SK-N-MC (cell line): ENCODE measurements around the gene MMP2.

ENCODE experiments used
- DNase-seq: peaks from one replicate; pipeline ENCODE4 v3.0.0-alpha.2; 2011; ENCODE audit warnings: low read depth, low spot score
- H3K27ac ChIP-seq: fragments of 200-600 bp; sonication (generic); 2 replicates; pipeline ENCODE4 v1.5.1; 2016; ENCODE audit warnings: mixed run types
- H3K36me3 ChIP-seq: fragments of 200-600 bp; sonication (generic); 2 replicates; pipeline ENCODE4 v1.6.1; 2017; ENCODE audit warnings: antibody characterized with exemption, low read length, mixed read lengths; ENCODE audit not compliant: insufficient read depth
- H3K4me3 ChIP-seq: fragments of 200-600 bp; sonication (generic); 2 replicates; pipeline ENCODE4 v1.5.1; 2016
- H3K9ac ChIP-seq: fragments of 200-600 bp; sonication (generic); 2 replicates; pipeline ENCODE4 v1.8.0; 2017; ENCODE audit warnings: mixed run types, mixed read lengths; ENCODE audit not compliant: insufficient read length
- H3K9me3 ChIP-seq: fragments of 200-600 bp; sonication (generic); 2 replicates; pipeline ENCODE4 v1.6.1; 2017; ENCODE audit warnings: low read depth, mild to moderate bottlenecking, antibody characterized with exemption, low read length, moderate library complexity, mixed read lengths
- EZH2 ChIP-seq: fragments of 200-600 bp; sonication (generic); IDR thresholded peaks from one replicate; pipeline ENCODE4 v1.6.1; 2017; ENCODE audit warnings: antibody characterized with exemption
- FOXP2 ChIP-seq: optimal IDR thresholded peaks from 2 replicates; pipeline ENCODE3; 2011; ENCODE audit warnings: mild to moderate bottlenecking, moderate library complexity; ENCODE audit not compliant: insufficient read depth; ENCODE audit errors: extremely low read length, control extremely low read depth
- POLR2AphosphoS5 ChIP-seq: IDR thresholded peaks from 2 replicates; pipeline ENCODE4 v1.6.1; 2012; ENCODE audit warnings: mild to moderate bottlenecking, low read depth, low read length, borderline replicate concordance

Gene MMP2

GRCh38 chr16:55473587-55473986 lies 5.4 kb upstream of the MMP2 start:
- Histone ChIP-seq H3K9ac (no peak overlapping the region), H3K9me3 (no peaks in the 10 kb centered on the region), H3K36me3 (no peaks in the 10 kb centered on the region), H3K27ac (no peak overlapping the region), H3K4me3 (no peak overlapping the region)
- TF ChIP-seq POLR2AphosphoS5: no peak
- TF ChIP-seq EZH2: no peak
- TF ChIP-seq FOXP2: no peak
- DNase-seq: no peak

DNA sequence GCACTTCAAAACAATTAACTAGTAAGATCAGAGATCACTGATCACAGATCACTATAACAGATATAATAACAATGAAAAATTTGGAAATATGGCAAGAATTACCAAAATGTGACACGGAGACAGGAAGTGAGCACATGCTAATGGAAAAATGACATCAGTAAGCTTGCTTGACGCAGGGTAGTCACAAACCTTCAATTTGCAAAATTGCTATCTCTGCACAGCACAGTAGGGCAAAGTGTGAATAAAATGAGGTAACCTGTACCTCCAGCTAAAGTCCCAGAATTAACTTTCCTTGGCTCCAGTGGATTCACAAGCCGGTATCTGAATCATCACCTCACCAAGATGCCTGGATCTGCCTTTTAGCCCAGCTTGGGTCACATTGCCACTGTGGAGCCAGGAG lies 4.2 kb upstream of the MMP2 start:
- Histone ChIP-seq H3K9me3 (no peaks in the 10 kb centered on the region), H3K27ac (no peak overlapping the region), H3K36me3 (no peaks in the 10 kb centered on the region), H3K4me3 (no peak overlapping the region), H3K9ac (no peak overlapping the region)
- TF ChIP-seq FOXP2 (no peak), POLR2AphosphoS5 (no peak), EZH2 (no peak)
- no peak for DNase-seq

DNA sequence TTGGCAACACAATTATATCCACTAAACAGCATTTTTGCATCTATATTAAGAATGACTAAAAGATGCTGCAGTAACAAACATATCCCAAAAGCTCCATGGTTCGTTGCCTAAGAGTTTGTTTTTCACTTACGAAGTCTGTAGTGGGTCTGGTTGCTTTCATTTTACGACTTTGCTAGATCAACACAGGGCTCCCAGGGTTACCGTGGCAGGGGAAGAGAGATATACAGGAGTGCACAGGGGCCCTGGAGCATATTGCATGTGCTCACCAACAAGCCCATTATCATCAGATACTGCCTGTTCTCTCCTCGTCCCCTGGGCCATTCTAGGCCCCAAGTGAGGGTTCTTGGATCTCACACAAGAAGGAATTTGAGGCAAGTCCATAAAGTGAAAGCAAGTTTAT lies 3.1 kb upstream of the MMP2 start:
- H3K9ac ChIP-seq: no peak overlapping the region
- TF ChIP-seq POLR2AphosphoS5 (no peak), FOXP2 (no peak), EZH2 (no peak)
- H3K9me3 ChIP-seq: no peaks in the 10 kb centered on the region
- no peak overlapping the region for H3K4me3 ChIP-seq
- no peaks in the 10 kb centered on the region for H3K36me3 ChIP-seq
- H3K27ac ChIP-seq: no peak overlapping the region
- DNase-seq: no peak

DNA sequence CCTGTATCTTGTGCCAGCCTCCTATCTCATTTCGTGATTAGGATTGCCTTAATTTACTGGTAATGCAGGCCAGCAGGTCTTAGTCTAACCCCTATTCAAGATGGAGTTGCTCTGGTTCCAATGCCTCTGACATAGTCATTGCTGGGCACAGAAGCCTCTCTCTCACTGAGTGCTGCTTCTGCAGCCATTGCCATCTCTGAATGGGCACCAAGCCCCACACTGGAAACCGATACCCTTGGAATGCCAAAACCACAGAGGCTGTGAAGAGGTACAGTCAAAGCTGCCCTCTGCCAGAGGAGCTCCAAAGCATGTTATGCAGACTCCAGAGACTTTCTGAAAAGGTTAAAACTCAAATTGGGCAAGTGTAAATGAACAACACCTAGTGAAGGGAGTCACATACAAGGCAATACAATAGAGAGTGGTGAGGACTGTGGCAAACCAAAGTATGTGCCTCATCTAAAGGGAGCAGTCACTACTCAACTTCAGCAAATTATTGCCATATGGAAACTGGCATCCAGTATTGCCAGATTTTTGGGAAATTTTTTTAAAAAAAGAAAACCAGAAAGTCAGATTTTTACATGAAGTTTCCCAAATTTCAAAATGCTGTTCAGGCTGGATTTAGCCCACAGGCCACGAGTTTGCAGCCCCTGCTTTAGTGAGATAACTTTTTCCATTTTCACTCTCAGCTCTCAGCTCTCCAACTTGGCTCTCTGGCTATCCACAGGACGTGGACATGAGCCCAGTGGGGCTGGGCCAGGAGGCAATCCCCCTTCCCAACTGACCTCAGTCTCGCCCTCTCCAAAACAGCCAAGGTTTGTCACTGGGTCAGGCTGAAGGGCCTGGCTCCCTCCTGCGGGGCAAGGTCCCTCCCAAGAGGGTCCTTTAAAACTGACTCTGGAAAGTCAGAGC lies 2.1 kb upstream of the MMP2 start:
- Histone ChIP-seq H3K9ac (no peak overlapping the region), H3K36me3 (no peaks in the 10 kb centered on the region), H3K9me3 (no peaks in the 10 kb centered on the region), H3K27ac (no peak overlapping the region), H3K4me3 (no peak overlapping the region)
- DNase-seq: no peak
- TF ChIP-seq FOXP2 (no peak), EZH2 (no peak), POLR2AphosphoS5 (no peak)

DNA sequence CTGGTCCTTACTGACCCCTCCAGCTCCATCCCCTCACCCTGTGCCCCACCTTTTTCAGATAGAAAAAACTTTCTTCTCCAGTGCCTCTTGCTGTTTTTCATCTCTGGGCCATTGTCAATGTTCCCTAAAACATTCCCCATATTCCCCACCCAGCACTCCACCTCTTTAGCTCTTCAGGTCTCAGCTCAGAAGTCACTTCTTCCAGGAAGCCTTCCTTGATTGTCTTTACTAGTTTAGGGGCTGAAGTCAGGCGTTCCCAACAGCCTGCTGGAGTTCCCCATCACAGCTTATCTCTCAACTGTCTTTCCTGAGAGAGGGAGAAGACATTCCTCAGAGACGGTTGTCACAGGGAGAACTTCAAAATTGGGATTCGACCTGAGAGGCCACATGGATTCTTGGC lies 1.3 kb upstream of the MMP2 start:
- no peak for DNase-seq
- Histone ChIP-seq H3K4me3 (no peak overlapping the region), H3K36me3 (no peaks in the 10 kb centered on the region), H3K9ac (no peak overlapping the region), H3K9me3 (no peaks in the 10 kb centered on the region), H3K27ac (no peak overlapping the region)
- TF ChIP-seq POLR2AphosphoS5 (no peak), EZH2 (no peak), FOXP2 (no peak)

DNA sequence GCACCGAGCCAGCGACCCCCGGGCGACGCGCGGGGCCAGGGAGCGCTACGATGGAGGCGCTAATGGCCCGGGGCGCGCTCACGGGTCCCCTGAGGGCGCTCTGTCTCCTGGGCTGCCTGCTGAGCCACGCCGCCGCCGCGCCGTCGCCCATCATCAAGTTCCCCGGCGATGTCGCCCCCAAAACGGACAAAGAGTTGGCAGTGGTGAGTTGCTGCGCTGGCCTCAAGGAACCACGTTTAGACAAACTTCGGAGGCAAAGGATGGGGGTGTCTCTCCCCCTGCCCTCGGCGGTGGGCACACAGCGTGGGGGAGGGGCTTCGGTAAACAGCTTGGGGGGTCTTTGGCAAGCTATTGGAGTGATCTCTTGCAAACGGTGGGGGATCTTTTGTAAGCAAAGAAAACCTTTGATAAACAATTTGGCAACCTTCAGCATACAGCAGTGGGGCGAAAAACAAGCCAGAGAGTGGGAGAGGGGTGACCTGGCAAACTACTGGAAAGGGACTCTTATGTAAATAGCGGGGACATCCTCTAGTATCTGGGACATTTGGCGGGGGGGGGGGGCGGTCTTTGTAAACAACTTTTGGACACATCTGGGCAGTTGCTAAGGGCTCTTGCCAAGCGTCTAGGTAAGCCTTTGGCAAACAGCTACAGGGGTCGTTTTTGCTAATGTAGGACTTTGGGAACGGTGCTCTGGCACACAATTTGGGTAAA lies 587 bp downstream of the MMP2 start:
- no peak for DNase-seq

GRCh38 chr16:55480228-55480655 lies 1.2 kb downstream of the MMP2 start:
- Histone ChIP-seq H3K4me3 (no peak overlapping the region), H3K9me3 (no peaks in the 10 kb centered on the region), H3K27ac (no peak overlapping the region), H3K36me3 (no peaks in the 10 kb centered on the region), H3K9ac (no peak overlapping the region)
- DNase-seq: no peak
- TF ChIP-seq EZH2 (no peak), POLR2AphosphoS5 (no peak), FOXP2 (no peak)

More for the DNA sequence above, 587 bp downstream of the MMP2 start:
- TF ChIP-seq FOXP2 (no peak), POLR2AphosphoS5 (no peak), EZH2 (no peak)
- no peak overlapping the region for H3K9ac ChIP-seq
- no peak overlapping the region for H3K27ac ChIP-seq
- H3K4me3 ChIP-seq: peak overlapping the region; percentile 56
- no peaks in the 10 kb centered on the region for H3K36me3 ChIP-seq
- no peaks in the 10 kb centered on the region for H3K9me3 ChIP-seq

DNA sequence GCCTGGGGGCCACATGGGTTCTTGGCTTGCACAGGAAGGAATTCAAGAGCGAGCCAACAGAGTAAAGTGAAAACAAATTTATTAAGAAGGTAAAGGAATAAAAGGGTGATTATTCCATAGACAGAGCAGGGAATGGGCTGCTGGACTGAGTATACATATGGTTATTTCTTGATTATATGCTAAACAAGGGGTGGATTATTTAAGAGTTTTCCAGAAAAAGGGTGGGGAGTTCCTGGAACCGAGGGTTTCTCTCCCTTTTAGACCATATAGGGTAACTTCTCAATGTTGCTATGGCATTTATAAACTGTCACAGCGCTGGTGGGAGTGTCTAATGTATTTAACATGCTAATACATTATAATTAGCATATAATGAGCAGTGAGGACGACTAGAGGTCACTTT lies 2.0 kb downstream of the MMP2 start:
- Histone ChIP-seq H3K4me3 (no peak overlapping the region), H3K9ac (no peak overlapping the region), H3K36me3 (no peaks in the 10 kb centered on the region), H3K27ac (no peak overlapping the region), H3K9me3 (no peaks in the 10 kb centered on the region)
- TF ChIP-seq POLR2AphosphoS5: no peak
- TF ChIP-seq FOXP2: no peak
- no peak for TF ChIP-seq EZH2
- no peak for DNase-seq
